Measurements from ENCODE around the gene SEH1L. TPM values are rescaled to one million over a fixed set of nuclear protein-coding genes. Genes with fewer than 3 reads are reported as not detected.

The SEH1L gene
- total RNA-seq, 4 donors from 2014 or later: 28.4 to 102 (median 48.6) TPM

- TF ChIP-seq CTCF (IDR thresholded peaks at IDR 0.05): no peak
- DNase-seq (ENCODE audit: low spot score) (no peak), ATAC-seq (ENCODE audit: low FRiP score) (peak; percentile 64)
Measured at GRCh38 chr18:12911025-12911928, 36.5 kb upstream of the SEH1L start.

- ATAC-seq (ENCODE audit: low FRiP score) (peak; percentile 44), DNase-seq (ENCODE audit: low spot score) (no peak)
- TF ChIP-seq CTCF (IDR thresholded peaks at IDR 0.05): no peak
Measured at GRCh38 chr18:12911929-12912703, 35.7 kb upstream of the SEH1L start.

- ATAC-seq (ENCODE audit: low FRiP score): no peak
- DNase-seq (ENCODE audit: low spot score): no peak
- TF ChIP-seq CTCF (IDR thresholded peaks at IDR 0.05): no peak
Measured at GRCh38 chr18:12921178-12921577, 26.6 kb upstream of the SEH1L start.

- DNase-seq (ENCODE audit: low spot score): no peak
- TF ChIP-seq CTCF (IDR thresholded peaks at IDR 0.05): no peak
- no peak for ATAC-seq (ENCODE audit: low FRiP score)
Measured at GRCh38 chr18:12922266-12922665, 25.5 kb upstream of the SEH1L start.

GRCh38 chr18:12924616-12925015 is 23.2 kb upstream of the SEH1L start:
- TF ChIP-seq CTCF (IDR thresholded peaks at IDR 0.05): no peak
- ATAC-seq (ENCODE audit: low FRiP score): no peak
- no peak for DNase-seq (ENCODE audit: low spot score)

GRCh38 chr18:12928206-12928605 is 19.6 kb upstream of the SEH1L start:
- ATAC-seq (ENCODE audit: low FRiP score): no peak
- DNase-seq (ENCODE audit: low spot score): no peak

More at GRCh38 chr18:12928206-12928605, 19.6 kb upstream of the SEH1L start:
- no peak for TF ChIP-seq CTCF (IDR thresholded peaks at IDR 0.05)

All from omental fat pad (tissue), 4 donors.